Erythroblast (primary cell): Measurements from ENCODE around the gene HOGA1.

ENCODE experiments used
- GATA1 ChIP-seq: IDR thresholded peaks from 2 replicates; pipeline ENCODE4 v1.6.1; 2011; ENCODE audit warnings: low read depth, mild to moderate bottlenecking, control low read depth, low read length, moderate library complexity
- POLR2A ChIP-seq: IDR thresholded peaks from 2 replicates; pipeline ENCODE4 v1.6.1; 2011; ENCODE audit warnings: mild to moderate bottlenecking, low read length

DNA sequence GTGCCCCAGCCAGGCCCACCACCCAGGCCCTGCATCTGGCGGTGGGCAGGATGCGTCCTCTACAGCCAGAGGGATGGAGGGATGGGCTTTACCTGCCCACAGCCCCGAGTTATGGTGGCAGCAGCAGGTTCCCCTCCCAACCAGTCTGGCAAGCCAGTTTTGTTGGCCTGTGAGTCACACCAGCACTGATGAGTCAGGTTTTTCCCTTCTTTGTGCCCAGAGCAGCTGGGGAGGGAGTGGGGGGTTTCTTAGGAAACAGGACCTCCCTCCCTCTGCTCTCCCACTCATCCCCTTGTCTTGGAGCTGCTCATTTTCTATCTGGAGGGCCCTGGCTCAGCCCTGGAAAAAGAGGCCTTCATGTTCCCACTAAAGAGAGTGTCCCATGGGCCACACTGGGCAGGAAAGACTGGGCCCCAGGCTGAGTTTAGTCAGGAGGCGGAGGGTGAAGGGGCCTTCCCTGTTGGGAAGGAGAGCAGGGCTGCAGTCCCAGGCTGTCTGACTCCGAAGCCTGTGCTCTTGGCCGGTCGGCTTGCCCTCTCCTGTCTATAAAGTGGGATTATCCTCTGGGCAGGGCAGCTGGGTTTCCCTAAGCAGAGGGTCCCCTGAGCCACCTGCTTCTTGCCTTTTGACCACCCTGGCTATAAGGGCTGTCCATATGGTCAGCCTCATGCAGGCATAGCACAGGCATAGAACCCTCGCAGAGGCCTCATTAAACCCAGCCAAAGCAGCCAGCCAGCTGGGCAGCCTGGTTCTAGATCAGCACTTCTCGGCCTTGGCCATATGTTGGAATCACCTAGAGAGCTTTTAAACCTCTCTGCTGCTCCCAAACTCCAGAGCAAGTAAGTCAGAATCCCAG is 41.8 kb upstream of the HOGA1 start:
- TF ChIP-seq POLR2A (no peak), GATA1 (no peak)
